Endothelial cell of umbilical vein (primary cell): Measurements from ENCODE around the gene IL12B. TPM values are rescaled to one million over a fixed set of nuclear protein-coding genes. Genes with fewer than 3 reads are reported as not detected.
"Not testable (repeated sequence)": the region's sequence is repeated elsewhere in the genome, so short reads cannot be mapped to it uniquely, and the experiment has no call there.

Experiments used
- BruUV-seq: library from RNA; stranded (reverse); fragments of 400-500 nt; replicated peaks from 2 replicates; lab custom pipeline; 2021; lab: Mats Ljungman, UMichigan
- CTCF ChIA-PET: fragments of 300-600, 350-600 bp; sonication (Branson Sonifier 250); formaldehyde crosslinking; loops from one replicate; lab custom pipeline; 2021; ENCODE audit warnings: antibody characterized with exemption, inconsistent platforms; lab: Charles Lee
- POLR2A ChIA-PET: fragments of 300-600, 350-600 bp; sonication (Branson Sonifier 250); formaldehyde crosslinking; loops from one replicate; lab custom pipeline; 2021; ENCODE audit warnings: antibody characterized with exemption, inconsistent platforms; lab: Charles Lee
- DNase-seq: peaks from one replicate; pipeline ENCODE4 v3.0.0-alpha.2; 2011; ENCODE audit warnings: low read depth, low spot score
- FAIRE-seq: peaks from 2 replicates; lab custom pipeline; 2011; peaks lifted over from hg19 to GRCh38; lab: Jason Lieb, UNC
- H2AFZ ChIP-seq: 2 replicates; pipeline ENCODE4 v1.6.0; 2012; ENCODE audit warnings: low read depth, low read length, control low read depth, inconsistent platforms
- H3K27ac ChIP-seq: 2 replicates; pipeline ENCODE4 v1.5.1; 2011; ENCODE audit warnings: low read depth, mild to moderate bottlenecking, control low read depth, low read length, moderate library complexity; ENCODE audit not compliant: insufficient read depth
- H3K27me3 ChIP-seq, 2 experiments: 2 replicates each; pipeline versions ENCODE4 v1.6.0 to v1.6.1; 2011; ENCODE audit warnings: low read length in 2 of 2, mixed read lengths in 1 of 2; ENCODE audit not compliant: control insufficient read depth in 2 of 2, insufficient read depth in 2 of 2
- H3K36me3 ChIP-seq, 2 experiments: 2 replicates in 1 of 2; 3 replicates in 1 of 2; pipeline ENCODE4 v1.5.1; 2011; ENCODE audit warnings: low read length in 2 of 2, mild to moderate bottlenecking in 1 of 2, moderate library complexity in 1 of 2; ENCODE audit not compliant: control insufficient read depth in 2 of 2, insufficient read depth in 2 of 2; ENCODE audit errors: extremely low read depth in 1 of 2
- H3K4me1 ChIP-seq: 3 replicates; pipeline ENCODE4 v1.5.1; 2011; ENCODE audit warnings: mild to moderate bottlenecking, low read length; ENCODE audit not compliant: control insufficient read depth, insufficient read depth; ENCODE audit errors: extremely low read depth
- H3K4me2 ChIP-seq: 2 replicates; pipeline ENCODE4 v1.6.1; 2011; ENCODE audit warnings: low read length, control low read depth, mixed read lengths; ENCODE audit not compliant: insufficient read depth
- H3K4me3 ChIP-seq, 3 experiments: fragments of 200-600 bp in 1 of 3; sonication (generic), shearing (Covaris generic) in 1 of 3; replicated peaks in 1 of 3; 2 replicates each; pipeline ENCODE4 v1.5.1; 2011 to 2016; ENCODE audit warnings: control low read depth in 3 of 3, low read length in 3 of 3, mild to moderate bottlenecking in 2 of 3, inconsistent platforms in 1 of 3, low read depth in 1 of 3, moderate library complexity in 1 of 3; ENCODE audit not compliant: insufficient read depth in 1 of 3
- H3K79me2 ChIP-seq: 2 replicates; pipeline ENCODE4 v1.6.0; 2012; ENCODE audit warnings: low read length, inconsistent platforms; ENCODE audit not compliant: control insufficient read depth, insufficient read depth
- H3K9ac ChIP-seq: replicated peaks from 2 replicates; pipeline ENCODE3; 2011; ENCODE audit warnings: low read length, control low read depth; ENCODE audit not compliant: insufficient read depth; ENCODE audit errors: extremely low read depth
- H3K9me1 ChIP-seq: replicated peaks from 3 replicates; pipeline ENCODE4 v1.6.0; 2011; ENCODE audit warnings: mild to moderate bottlenecking, low read length; ENCODE audit not compliant: control insufficient read depth, insufficient read depth; ENCODE audit errors: extremely low read depth
- H3K9me3 ChIP-seq: replicated peaks from 2 replicates; pipeline ENCODE4 v1.5.1; 2012; ENCODE audit warnings: low read length, inconsistent platforms; ENCODE audit not compliant: control insufficient read depth, insufficient read depth
- H4K20me1 ChIP-seq: replicated peaks from 2 replicates; pipeline ENCODE3; 2011; ENCODE audit warnings: mild to moderate bottlenecking, low read length; ENCODE audit not compliant: control insufficient read depth, insufficient read depth; ENCODE audit errors: extremely low read depth
- EZH2 ChIP-seq: IDR thresholded peaks from 2 replicates; pipeline ENCODE4 v1.6.1; 2012; ENCODE audit warnings: borderline replicate concordance, low read depth, mild to moderate bottlenecking, moderate library complexity, low read length, inconsistent platforms; ENCODE audit not compliant: severe bottlenecking
- FOS ChIP-seq: IDR thresholded peaks from 2 replicates; pipeline ENCODE4 v1.6.1; 2011; ENCODE audit warnings: mild to moderate bottlenecking, low read length, moderate library complexity, borderline replicate concordance; ENCODE audit not compliant: insufficient read depth
- GATA2 ChIP-seq: IDR thresholded peaks from 2 replicates; pipeline ENCODE4 v1.7.0; 2011; ENCODE audit warnings: low read depth, mild to moderate bottlenecking, moderate library complexity, mixed read lengths, low read length; ENCODE audit not compliant: insufficient read length, insufficient read depth
- JUN ChIP-seq: IDR thresholded peaks from 2 replicates; pipeline ENCODE4 v1.6.1; 2011; ENCODE audit warnings: borderline replicate concordance, low read depth; ENCODE audit not compliant: insufficient read length, insufficient read depth
- MYC ChIP-seq: IDR thresholded peaks from one replicate; pipeline ENCODE4 v1.6.1; 2011; ENCODE audit warnings: mild to moderate bottlenecking, low read depth, low read length
- POLR2A ChIP-seq: IDR thresholded peaks from 2 replicates; pipeline ENCODE4 v1.6.1; 2012; ENCODE audit warnings: low read depth, mild to moderate bottlenecking, control low read depth, low read length
- POLR2AphosphoS5 ChIP-seq: IDR thresholded peaks from 2 replicates; pipeline ENCODE4 v1.6.1; 2012; ENCODE audit warnings: low read depth, mild to moderate bottlenecking, control low read depth, low read length, moderate library complexity; ENCODE audit not compliant: insufficient read depth
- dilution Hi-C: fragments of 300-500 bp; cut with MboI; formaldehyde crosslinking; loops from one replicate; pipeline ENCODE4 v1.15.0; 2019; ENCODE audit warnings: low sequenced_read_pairs; ENCODE audit not compliant: extremely low pct_ligation_motif_present
- intact Hi-C: fragments of 100-400 bp; cut with micrococcal nuclease; formaldehyde crosslinking; loops from one replicate; pipeline ENCODE4 v1.10.0; 2022
- polyA plus RNA-seq, 4 experiments: library from polyadenylated mRNA; depleted of rRNA in 3 of 4; stranded (reverse) in 3 of 4; unstranded in 1 of 4; fragments of >200 nt; gene quantifications; 2 replicates each; pipeline versions ENCODE4 v1.2.1 to v1.2.3, GENCODE V29; 2011 to 2012; ENCODE audit warnings: missing spikeins in 1 of 4
- total RNA-seq: library from RNA; stranded (reverse); gene quantifications from 2 replicates; pipeline ENCODE4 v1.2.3, GENCODE V29; 2021
- TF ChIP-seq, protein P1 (sequence below): IDR thresholded peaks from 2 replicates; pipeline ENCODE4 v1.6.1; 2011; ENCODE audit not compliant: insufficient read depth, insufficient read length
- TF ChIP-seq, protein P2 (sequence below), 2 donors: IDR thresholded peaks; 1 replicate in 1 of 2; 2 replicates in 1 of 2; pipeline ENCODE4 v1.5.1; 2011; ENCODE audit warnings: low read length in 2 of 2, mild to moderate bottlenecking in 2 of 2, moderate library complexity in 2 of 2, control low read depth in 1 of 2, inconsistent platforms in 1 of 2, low read depth in 1 of 2; ENCODE audit not compliant: insufficient read depth in 1 of 2; ENCODE audit errors: extremely low read depth in 1 of 2

The IL12B gene
- total and polyA plus RNA-seq, 2 donors (not counting 3 experiments of a cell fraction or from before 2014, with no cell fraction given): not detected

DNA sequence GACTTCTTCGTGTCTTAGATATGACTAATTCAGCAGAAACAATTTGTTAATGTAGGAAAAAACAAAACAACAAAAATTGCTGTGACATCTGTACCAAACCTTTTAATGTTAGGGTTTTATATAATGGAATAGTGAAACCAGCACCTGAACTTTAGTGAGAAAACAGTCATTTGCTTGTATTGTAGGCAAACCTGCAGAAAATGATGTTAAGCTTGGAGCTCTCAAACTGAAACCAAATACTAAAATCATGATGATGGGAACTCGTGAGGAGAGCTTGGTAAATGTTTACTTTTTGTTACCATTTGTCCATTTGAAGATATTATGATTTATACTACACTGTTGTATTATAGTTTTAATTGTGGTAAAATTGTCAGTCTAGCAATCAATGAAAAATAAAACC, 60.6 kb downstream of the IL12B start:
- intact Hi-C loops: no loop called here
- no peak for FAIRE-seq

DNA sequence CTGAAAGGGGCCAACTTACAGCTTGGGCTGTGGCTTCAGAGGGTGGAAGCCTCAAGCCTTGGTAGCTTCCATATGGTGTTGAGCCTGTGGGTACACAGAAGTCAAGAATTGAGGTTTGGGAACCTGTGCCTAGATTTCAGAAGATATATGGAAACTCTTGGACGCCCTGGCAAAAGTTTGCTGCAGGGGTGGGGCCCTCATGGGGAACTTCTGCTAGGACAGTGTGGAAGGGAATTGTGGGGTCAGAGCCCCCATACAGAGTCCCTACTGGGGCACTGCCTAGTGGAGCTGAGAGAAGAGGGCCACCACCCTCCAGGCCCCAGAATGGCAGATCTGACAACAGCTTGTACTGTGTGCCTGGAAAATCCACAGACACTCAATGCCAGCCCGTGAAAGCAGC, 63.5 kb downstream of the IL12B start:
- intact Hi-C loops, H3K27ac ChIP-seq, H2AFZ ChIP-seq, H3K9ac ChIP-seq, H3K9me3 ChIP-seq, H3K4me3 ChIP-seq, H3K27me3 ChIP-seq, BruUV-seq, H3K79me2 ChIP-seq, H3K9me1 ChIP-seq, H3K36me3 ChIP-seq, POLR2A ChIA-PET, FAIRE-seq, H3K4me2 ChIP-seq, H4K20me1 ChIP-seq, DNase-seq, dilution Hi-C loops: not testable (repeated sequence)
- H3K4me1 ChIP-seq: peaks cover 11% of the 10 kb centered on the region
- CTCF ChIA-PET: interaction anchor here (0.8 to 2.1 kb wide), 2 partner anchors 20 to 110 kb away, joined by 4 to 6 read pairs; no protein-coding TSS in a partner anchor

More for the DNA sequence above, 60.6 kb downstream of the IL12B start:
- H3K9me3 ChIP-seq: no peaks in the 10 kb centered on the region
- DNase-seq: no peak
- TF ChIP-seq MYC (no peak), POLR2AphosphoS5 (no peak), FOS (no peak), POLR2A (no peak), GATA2 (no peak), EZH2 (no peak), JUN (no peak)
- TF ChIP-seq, protein P1, sequence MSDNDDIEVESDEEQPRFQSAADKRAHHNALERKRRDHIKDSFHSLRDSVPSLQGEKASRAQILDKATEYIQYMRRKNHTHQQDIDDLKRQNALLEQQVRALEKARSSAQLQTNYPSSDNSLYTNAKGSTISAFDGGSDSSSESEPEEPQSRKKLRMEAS: no peak
- TF ChIP-seq, protein P2, sequence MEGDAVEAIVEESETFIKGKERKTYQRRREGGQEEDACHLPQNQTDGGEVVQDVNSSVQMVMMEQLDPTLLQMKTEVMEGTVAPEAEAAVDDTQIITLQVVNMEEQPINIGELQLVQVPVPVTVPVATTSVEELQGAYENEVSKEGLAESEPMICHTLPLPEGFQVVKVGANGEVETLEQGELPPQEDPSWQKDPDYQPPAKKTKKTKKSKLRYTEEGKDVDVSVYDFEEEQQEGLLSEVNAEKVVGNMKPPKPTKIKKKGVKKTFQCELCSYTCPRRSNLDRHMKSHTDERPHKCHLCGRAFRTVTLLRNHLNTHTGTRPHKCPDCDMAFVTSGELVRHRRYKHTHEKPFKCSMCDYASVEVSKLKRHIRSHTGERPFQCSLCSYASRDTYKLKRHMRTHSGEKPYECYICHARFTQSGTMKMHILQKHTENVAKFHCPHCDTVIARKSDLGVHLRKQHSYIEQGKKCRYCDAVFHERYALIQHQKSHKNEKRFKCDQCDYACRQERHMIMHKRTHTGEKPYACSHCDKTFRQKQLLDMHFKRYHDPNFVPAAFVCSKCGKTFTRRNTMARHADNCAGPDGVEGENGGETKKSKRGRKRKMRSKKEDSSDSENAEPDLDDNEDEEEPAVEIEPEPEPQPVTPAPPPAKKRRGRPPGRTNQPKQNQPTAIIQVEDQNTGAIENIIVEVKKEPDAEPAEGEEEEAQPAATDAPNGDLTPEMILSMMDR (IDR thresholded peaks at IDR 0.05; ENCODE audit: extremely low read depth in 1 of 2, insufficient read depth in 1 of 2, low read depth in 1 of 2, low read length in 2 of 2): no peak
- no peak overlapping the region for H3K4me3 ChIP-seq
- ChIA-PET CTCF (interaction anchor here (1.1 kb wide), 1 partner anchor 113 kb away, joined by 8 read pairs; no protein-coding TSS in a partner anchor), POLR2A (no interaction called here)
- H3K27me3 ChIP-seq: no peaks in the 10 kb centered on the region
- no peaks in the 10 kb centered on the region for H3K4me1 ChIP-seq
- no peak overlapping the region for H3K4me2 ChIP-seq
- H3K36me3 ChIP-seq: peaks cover 0 to 2% of the 10 kb centered on the region in 2 experiments
- H3K27ac ChIP-seq: no peak overlapping the region
- H3K79me2 ChIP-seq: no peaks in the 10 kb centered on the region
- BruUV-seq: no TSS peak
- no peaks in the 10 kb centered on the region for H3K9me1 ChIP-seq
- no peaks in the 10 kb centered on the region for H4K20me1 ChIP-seq
- H2AFZ ChIP-seq: no peak overlapping the region
- no peak overlapping the region for H3K9ac ChIP-seq
- dilution Hi-C loops: no loop called here
